HG03460 (cell line): ENCODE measurements around the gene TMEM126A.

Experiments
- ATAC-seq: cut with Tn5 transposase; IDR thresholded peaks from one replicate; pipeline ENCODE4 v1.9.1; 2021; ENCODE audit not compliant: unreplicated experiment

The TMEM126A gene

GRCh38 chr11:85694385-85694980 is 46.7 kb downstream of the TMEM126A start:
- ATAC-seq, result no peak

- no peak for ATAC-seq
These were observed 47.8 kb downstream of the TMEM126A start for GRCh38 chr11:85695546-85695945.

GRCh38 chr11:85697747-85698146 is 50.0 kb downstream of the TMEM126A start:
- no peak for ATAC-seq

GRCh38 chr11:85698195-85698594 is 50.4 kb downstream of the TMEM126A start:
- no peak for ATAC-seq

- peak; percentile 88 for ATAC-seq
These were observed 52.4 kb downstream of the TMEM126A start for GRCh38 chr11:85699957-85700741.

GRCh38 chr11:85704967-85705366 is 57.2 kb downstream of the TMEM126A start:
- no peak for ATAC-seq

GRCh38 chr11:85705800-85706199 is 58.0 kb downstream of the TMEM126A start:
- ATAC-seq, result no peak
